GM21723 (cell line): ENCODE data around the gene RAB43.
"Not testable (repeated sequence)": the region's sequence is repeated elsewhere in the genome, so short reads cannot be mapped to it uniquely, and the experiment has no call there.

Experiments used
- ATAC-seq: cut with Tn5 transposase; IDR thresholded peaks from one replicate; pipeline ENCODE4 v1.9.1; 2021; ENCODE audit warnings: mild to moderate bottlenecking, moderate library complexity; ENCODE audit not compliant: unreplicated experiment

RAB43 gene

GRCh38 chr3:129122412-129123011 is 908 bp upstream of the RAB43 start:
- ATAC-seq = no peak

GRCh38 chr3:129121016-129121791 is 400 bp downstream of the RAB43 start:
- ATAC-seq = no peak

GRCh38 chr3:129120254-129121004 is 1.2 kb downstream of the RAB43 start:
- ATAC-seq = peak; percentile 72

GRCh38 chr3:129119365-129120100 is 2.1 kb downstream of the RAB43 start:
- no peak for ATAC-seq

- ATAC-seq = no peak
These were observed 2.9 kb downstream of the RAB43 start for GRCh38 chr3:129118745-129119144.

GRCh38 chr3:129117134-129117533 is 4.5 kb downstream of the RAB43 start:
- no peak for ATAC-seq

- no peak for ATAC-seq
These were observed 5.1 kb downstream of the RAB43 start for GRCh38 chr3:129116482-129116946.

- ATAC-seq = no peak
These were observed 7.1 kb downstream of the RAB43 start for GRCh38 chr3:129114455-129114854.

GRCh38 chr3:129112308-129113052 is 9.1 kb downstream of the RAB43 start:
- ATAC-seq = no peak

GRCh38 chr3:129111076-129111780 is 10.4 kb downstream of the RAB43 start:
- ATAC-seq = not testable (repeated sequence)

- no peak for ATAC-seq
These were observed 13.8 kb downstream of the RAB43 start for GRCh38 chr3:129107793-129108192.

GRCh38 chr3:129106866-129107565 is 14.6 kb downstream of the RAB43 start:
- no peak for ATAC-seq

GRCh38 chr3:129106320-129106719 is 15.3 kb downstream of the RAB43 start:
- no peak for ATAC-seq

- no peak for ATAC-seq
These were observed 15.7 kb downstream of the RAB43 start for GRCh38 chr3:129105862-129106261.

GRCh38 chr3:129104498-129105079 is 17.0 kb downstream of the RAB43 start:
- no peak for ATAC-seq

- no peak for ATAC-seq
These were observed 17.6 kb downstream of the RAB43 start for GRCh38 chr3:129104051-129104450.

- ATAC-seq = no peak
These were observed 18.3 kb downstream of the RAB43 start for GRCh38 chr3:129103296-129103695.

- ATAC-seq = no peak
These were observed 20.1 kb downstream of the RAB43 start for GRCh38 chr3:129101370-129102138.
